ENCODE results near the gene TMEM141.

DNA sequence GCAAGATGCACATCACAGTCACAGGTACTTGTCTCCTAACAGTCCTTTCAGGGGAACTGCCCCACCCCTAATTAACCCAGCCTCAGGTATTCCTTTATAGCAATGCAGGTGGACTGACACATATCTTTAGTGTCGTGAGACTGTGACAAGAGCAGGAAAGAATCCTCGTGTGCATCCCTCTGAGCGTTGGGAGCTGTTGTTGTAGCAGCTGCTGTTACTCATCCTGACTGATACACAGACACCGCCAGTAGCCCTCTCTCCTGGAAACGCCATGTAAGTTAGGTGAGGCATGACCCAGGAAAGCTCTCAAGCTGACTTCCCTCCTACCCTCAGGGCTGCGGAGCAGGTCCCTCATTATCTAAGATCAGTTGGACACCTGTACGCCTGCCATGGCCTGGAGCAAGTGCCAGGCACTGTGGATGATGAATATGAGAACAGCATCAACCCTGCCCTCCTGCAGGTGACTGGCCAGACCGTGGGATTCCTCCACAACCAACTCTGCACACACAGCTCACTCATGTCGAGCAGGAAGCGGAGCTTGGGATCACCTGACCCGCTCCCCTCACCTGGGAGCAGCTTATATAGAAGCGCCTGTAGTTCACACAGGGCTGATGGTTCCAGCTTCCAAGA, 16.6 kb upstream of the TMEM141 start:
- TF ChIP-seq, protein P1, sequence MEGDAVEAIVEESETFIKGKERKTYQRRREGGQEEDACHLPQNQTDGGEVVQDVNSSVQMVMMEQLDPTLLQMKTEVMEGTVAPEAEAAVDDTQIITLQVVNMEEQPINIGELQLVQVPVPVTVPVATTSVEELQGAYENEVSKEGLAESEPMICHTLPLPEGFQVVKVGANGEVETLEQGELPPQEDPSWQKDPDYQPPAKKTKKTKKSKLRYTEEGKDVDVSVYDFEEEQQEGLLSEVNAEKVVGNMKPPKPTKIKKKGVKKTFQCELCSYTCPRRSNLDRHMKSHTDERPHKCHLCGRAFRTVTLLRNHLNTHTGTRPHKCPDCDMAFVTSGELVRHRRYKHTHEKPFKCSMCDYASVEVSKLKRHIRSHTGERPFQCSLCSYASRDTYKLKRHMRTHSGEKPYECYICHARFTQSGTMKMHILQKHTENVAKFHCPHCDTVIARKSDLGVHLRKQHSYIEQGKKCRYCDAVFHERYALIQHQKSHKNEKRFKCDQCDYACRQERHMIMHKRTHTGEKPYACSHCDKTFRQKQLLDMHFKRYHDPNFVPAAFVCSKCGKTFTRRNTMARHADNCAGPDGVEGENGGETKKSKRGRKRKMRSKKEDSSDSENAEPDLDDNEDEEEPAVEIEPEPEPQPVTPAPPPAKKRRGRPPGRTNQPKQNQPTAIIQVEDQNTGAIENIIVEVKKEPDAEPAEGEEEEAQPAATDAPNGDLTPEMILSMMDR (IDR thresholded peaks at IDR 0.05), result no peak
- TF ChIP-seq POLR2A (IDR thresholded peaks at IDR 0.05), result no peak

Measured in heart left ventricle (tissue), 13 donors.